GM23338 (cell line): ENCODE results near the gene KLHL22. TPM values are rescaled to one million over a fixed set of nuclear protein-coding genes. Genes with fewer than 3 reads are reported as not detected.

Experiments used
- ATAC-seq: fragments of 200-7000 bp; cut with Tn5 transposase; 3 replicates; pipeline ENCODE4 v1.9.1; 2020
- DNase-seq: peaks from one replicate; pipeline ENCODE4 v3.0.0-alpha.2; 2015; ENCODE audit warnings: low spot score
- H2AFZ ChIP-seq: fragments of 200-600 bp; sonication (generic); 2 replicates; pipeline ENCODE4 v1.8.0; 2016; ENCODE audit warnings: antibody characterized with exemption, mild to moderate bottlenecking, moderate library complexity
- H3F3A ChIP-seq: fragments of 200-600 bp; sonication (generic); replicated peaks from 2 replicates; pipeline ENCODE4 v1.8.0; 2017; ENCODE audit warnings: antibody characterized with exemption, mixed run types, low read depth
- H3K27ac ChIP-seq: fragments of 200-600 bp; sonication (generic); 2 replicates; pipeline ENCODE4 v1.6.1; 2016; ENCODE audit warnings: low read depth
- H3K27me3 ChIP-seq: fragments of 200-600 bp; sonication (generic); 2 replicates; pipeline ENCODE4 v1.8.0; 2016; ENCODE audit warnings: mild to moderate bottlenecking, mixed run types, moderate library complexity; ENCODE audit not compliant: insufficient read depth
- H3K36me3 ChIP-seq: fragments of 200-600 bp; sonication (generic); 2 replicates; pipeline ENCODE4 v1.8.0; 2016; ENCODE audit warnings: mild to moderate bottlenecking; ENCODE audit not compliant: insufficient read depth
- H3K4me1 ChIP-seq: fragments of 200-600 bp; sonication (generic); 2 replicates; pipeline ENCODE4 v1.8.0; 2016; ENCODE audit warnings: mild to moderate bottlenecking, moderate library complexity; ENCODE audit not compliant: insufficient read depth
- H3K4me2 ChIP-seq: fragments of 200-600 bp; sonication (generic); 2 replicates; pipeline ENCODE4 v1.7.1; 2017; ENCODE audit warnings: mixed run types
- H3K4me3 ChIP-seq: fragments of 200-600 bp; sonication (generic); 2 replicates; pipeline ENCODE4 v1.6.1; 2016; ENCODE audit warnings: mixed run types
- H3K79me2 ChIP-seq: fragments of 200-600 bp; sonication (generic); replicated peaks from 2 replicates; pipeline ENCODE4 v1.8.0; 2017; ENCODE audit warnings: mild to moderate bottlenecking; ENCODE audit not compliant: insufficient read depth
- H3K9me2 ChIP-seq: fragments of 200-600 bp; sonication (generic); 2 replicates; pipeline ENCODE4 v1.8.0; 2017; ENCODE audit not compliant: insufficient read depth
- H4K20me1 ChIP-seq: fragments of 200-600 bp; sonication (generic); replicated peaks from 2 replicates; pipeline ENCODE4 v1.8.0; 2017; ENCODE audit warnings: mild to moderate bottlenecking; ENCODE audit not compliant: insufficient read depth
- H3K27ac Mint-ChIP-seq: 2 replicates; pipeline ENCODE4 v1.8.0; 2020; ENCODE audit warnings: inconsistent platforms, mild to moderate bottlenecking, moderate library complexity, mixed read lengths
- H3K27me3 Mint-ChIP-seq: 3 replicates; pipeline ENCODE4 v1.8.0; 2022; ENCODE audit warnings: low read depth, mild to moderate bottlenecking, moderate library complexity, mixed read lengths, inconsistent platforms; ENCODE audit not compliant: insufficient read depth, poor library complexity
- H3K36me3 Mint-ChIP-seq: 3 replicates; pipeline ENCODE4 v1.8.0; 2021; ENCODE audit warnings: low read depth, mild to moderate bottlenecking, inconsistent platforms, moderate library complexity, mixed read lengths
- H3K4me1 Mint-ChIP-seq: 3 replicates; pipeline ENCODE4 v1.8.0; 2020; ENCODE audit warnings: mild to moderate bottlenecking, inconsistent platforms, mixed read lengths
- H3K4me3 Mint-ChIP-seq: 3 replicates; pipeline ENCODE4 v1.8.0; 2021; ENCODE audit warnings: moderate library complexity, mild to moderate bottlenecking, inconsistent platforms, mixed read lengths
- H3K9me3 Mint-ChIP-seq: 3 replicates; pipeline ENCODE4 v1.8.0; 2020; ENCODE audit warnings: moderate library complexity, mild to moderate bottlenecking, inconsistent platforms, mixed read lengths
- CREB1 ChIP-seq: fragments of 250-450 bp; sonication (Bioruptor Pico); IDR thresholded peaks from 2 replicates; pipeline ENCODE4 v1.5.0; 2020; ENCODE audit warnings: low read depth, mild to moderate bottlenecking, moderate library complexity
- CTCF ChIP-seq, 2 experiments: fragments of 200-600 bp in 1 of 2; sonication (generic) in 1 of 2; conservative IDR thresholded peaks; 2 replicates each; pipeline versions ENCODE4 v1.5.1 to v1.6.1; 2016 to 2017; ENCODE audit warnings: antibody characterized with exemption in 2 of 2, low read depth in 2 of 2, mild to moderate bottlenecking in 2 of 2, moderate library complexity in 1 of 2
- ETS1 ChIP-seq: IDR thresholded peaks from 2 replicates; pipeline ENCODE4 v1.6.1; 2016; ENCODE audit warnings: antibody characterized with exemption
- EZH2 ChIP-seq: fragments of 200-600 bp; sonication (generic); IDR thresholded peaks from one replicate; pipeline ENCODE4 v1.8.0; 2017; ENCODE audit warnings: antibody characterized with exemption, mild to moderate bottlenecking, low read depth; ENCODE audit not compliant: unreplicated experiment
- EZH2phosphoT487 ChIP-seq: fragments of 200-600 bp; sonication (generic); IDR thresholded peaks from one replicate; pipeline ENCODE4 v1.8.1; 2018; ENCODE audit warnings: antibody characterized with exemption; ENCODE audit not compliant: unreplicated experiment
- JUNB ChIP-seq: IDR thresholded peaks from one replicate; pipeline ENCODE4 v1.6.1; 2016; ENCODE audit warnings: antibody characterized with exemption; ENCODE audit not compliant: unreplicated experiment
- NANOG ChIP-seq: IDR thresholded peaks from 2 replicates; pipeline ENCODE4 v1.6.1; 2016; ENCODE audit warnings: antibody characterized with exemption, borderline replicate concordance
- POLR2AphosphoS5 ChIP-seq: IDR thresholded peaks from 2 replicates; pipeline ENCODE4 v1.6.1; 2016; ENCODE audit warnings: antibody characterized with exemption, low read depth
- REST ChIP-seq: IDR thresholded peaks from one replicate; pipeline ENCODE4 v1.6.1; 2018; ENCODE audit warnings: antibody characterized with exemption; ENCODE audit not compliant: unreplicated experiment
- STAT1 ChIP-seq: IDR thresholded peaks from one replicate; pipeline ENCODE4 v1.6.1; 2016; ENCODE audit warnings: antibody characterized with exemption; ENCODE audit not compliant: unreplicated experiment
- ZNF114 ChIP-seq: fragments of 250-450 bp; sonication (Bioruptor Pico); IDR thresholded peaks from 2 replicates; pipeline ENCODE4 v1.5.0; 2020; ENCODE audit warnings: mild to moderate bottlenecking, moderate library complexity
- ZNF331 ChIP-seq: fragments of 250-450 bp; sonication (Bioruptor Pico); IDR thresholded peaks from 2 replicates; pipeline ENCODE4 v1.5.0; 2020; ENCODE audit warnings: low read depth, mild to moderate bottlenecking, moderate library complexity
- polyA plus RNA-seq: library from polyadenylated mRNA; unstranded; fragments of >200 nt; fragmentation: Nextera tagmentation; extraction: Ambion mirVana; gene quantifications from 2 replicates; pipeline ENCODE4 v1.2.1, GENCODE V29; 2016
- total RNA-seq: library from RNA; depleted of rRNA; stranded (reverse); fragments of >200 nt; shearing (Covaris generic); gene quantifications from 2 replicates; pipeline ENCODE4 v1.2.3, GENCODE V29; 2014
- TF ChIP-seq, protein P1 (sequence below): fragments of 250-450 bp; sonication (Bioruptor Pico); IDR thresholded peaks from 2 replicates; pipeline ENCODE4 v1.5.0; 2020; ENCODE audit warnings: mild to moderate bottlenecking, moderate library complexity

KLHL22 gene
- total and polyA plus RNA-seq, 2 experiments from 2014 or later = 2.4 to 16.0 TPM

- no peaks in the 10 kb centered on the region for H3F3A ChIP-seq
- no peak overlapping the region for H3K27ac ChIP-seq
- H3K4me1 ChIP-seq = no peaks in the 10 kb centered on the region
- H3K4me1 Mint-ChIP-seq = peaks cover 9% of the 10 kb centered on the region; the same call in 2 of the 3 replicates
- no peak overlapping the region for H3K4me3 ChIP-seq
- DNase-seq (no peak), ATAC-seq (no peak)
- no peak overlapping the region for H3K4me3 Mint-ChIP-seq
- no peaks in the 10 kb centered on the region for H3K9me2 ChIP-seq
- peaks cover 6% of the 10 kb centered on the region for H3K27me3 Mint-ChIP-seq
- H3K36me3 ChIP-seq = peaks cover 11% of the 10 kb centered on the region
- H3K79me2 ChIP-seq = peaks cover 34% of the 10 kb centered on the region
- no peak overlapping the region for H2AFZ ChIP-seq
- peaks cover 4% of the 10 kb centered on the region; the same call in 1 of the 2 replicates for H4K20me1 ChIP-seq
- no peak for TF ChIP-seq EZH2
- TF ChIP-seq CREB1 = no peak
- no peak for TF ChIP-seq POLR2AphosphoS5
- no peak for TF ChIP-seq JUNB
- no peak for TF ChIP-seq ZNF114 (CRISPR knock-in tag)
- no peak for TF ChIP-seq STAT1
- TF ChIP-seq ETS1 = no peak
- TF ChIP-seq NANOG = no peak
- TF ChIP-seq REST = no peak
- no peak for TF ChIP-seq EZH2phosphoT487
- no peak for TF ChIP-seq ZNF331 (CRISPR knock-in tag)
- TF ChIP-seq, protein P1, sequence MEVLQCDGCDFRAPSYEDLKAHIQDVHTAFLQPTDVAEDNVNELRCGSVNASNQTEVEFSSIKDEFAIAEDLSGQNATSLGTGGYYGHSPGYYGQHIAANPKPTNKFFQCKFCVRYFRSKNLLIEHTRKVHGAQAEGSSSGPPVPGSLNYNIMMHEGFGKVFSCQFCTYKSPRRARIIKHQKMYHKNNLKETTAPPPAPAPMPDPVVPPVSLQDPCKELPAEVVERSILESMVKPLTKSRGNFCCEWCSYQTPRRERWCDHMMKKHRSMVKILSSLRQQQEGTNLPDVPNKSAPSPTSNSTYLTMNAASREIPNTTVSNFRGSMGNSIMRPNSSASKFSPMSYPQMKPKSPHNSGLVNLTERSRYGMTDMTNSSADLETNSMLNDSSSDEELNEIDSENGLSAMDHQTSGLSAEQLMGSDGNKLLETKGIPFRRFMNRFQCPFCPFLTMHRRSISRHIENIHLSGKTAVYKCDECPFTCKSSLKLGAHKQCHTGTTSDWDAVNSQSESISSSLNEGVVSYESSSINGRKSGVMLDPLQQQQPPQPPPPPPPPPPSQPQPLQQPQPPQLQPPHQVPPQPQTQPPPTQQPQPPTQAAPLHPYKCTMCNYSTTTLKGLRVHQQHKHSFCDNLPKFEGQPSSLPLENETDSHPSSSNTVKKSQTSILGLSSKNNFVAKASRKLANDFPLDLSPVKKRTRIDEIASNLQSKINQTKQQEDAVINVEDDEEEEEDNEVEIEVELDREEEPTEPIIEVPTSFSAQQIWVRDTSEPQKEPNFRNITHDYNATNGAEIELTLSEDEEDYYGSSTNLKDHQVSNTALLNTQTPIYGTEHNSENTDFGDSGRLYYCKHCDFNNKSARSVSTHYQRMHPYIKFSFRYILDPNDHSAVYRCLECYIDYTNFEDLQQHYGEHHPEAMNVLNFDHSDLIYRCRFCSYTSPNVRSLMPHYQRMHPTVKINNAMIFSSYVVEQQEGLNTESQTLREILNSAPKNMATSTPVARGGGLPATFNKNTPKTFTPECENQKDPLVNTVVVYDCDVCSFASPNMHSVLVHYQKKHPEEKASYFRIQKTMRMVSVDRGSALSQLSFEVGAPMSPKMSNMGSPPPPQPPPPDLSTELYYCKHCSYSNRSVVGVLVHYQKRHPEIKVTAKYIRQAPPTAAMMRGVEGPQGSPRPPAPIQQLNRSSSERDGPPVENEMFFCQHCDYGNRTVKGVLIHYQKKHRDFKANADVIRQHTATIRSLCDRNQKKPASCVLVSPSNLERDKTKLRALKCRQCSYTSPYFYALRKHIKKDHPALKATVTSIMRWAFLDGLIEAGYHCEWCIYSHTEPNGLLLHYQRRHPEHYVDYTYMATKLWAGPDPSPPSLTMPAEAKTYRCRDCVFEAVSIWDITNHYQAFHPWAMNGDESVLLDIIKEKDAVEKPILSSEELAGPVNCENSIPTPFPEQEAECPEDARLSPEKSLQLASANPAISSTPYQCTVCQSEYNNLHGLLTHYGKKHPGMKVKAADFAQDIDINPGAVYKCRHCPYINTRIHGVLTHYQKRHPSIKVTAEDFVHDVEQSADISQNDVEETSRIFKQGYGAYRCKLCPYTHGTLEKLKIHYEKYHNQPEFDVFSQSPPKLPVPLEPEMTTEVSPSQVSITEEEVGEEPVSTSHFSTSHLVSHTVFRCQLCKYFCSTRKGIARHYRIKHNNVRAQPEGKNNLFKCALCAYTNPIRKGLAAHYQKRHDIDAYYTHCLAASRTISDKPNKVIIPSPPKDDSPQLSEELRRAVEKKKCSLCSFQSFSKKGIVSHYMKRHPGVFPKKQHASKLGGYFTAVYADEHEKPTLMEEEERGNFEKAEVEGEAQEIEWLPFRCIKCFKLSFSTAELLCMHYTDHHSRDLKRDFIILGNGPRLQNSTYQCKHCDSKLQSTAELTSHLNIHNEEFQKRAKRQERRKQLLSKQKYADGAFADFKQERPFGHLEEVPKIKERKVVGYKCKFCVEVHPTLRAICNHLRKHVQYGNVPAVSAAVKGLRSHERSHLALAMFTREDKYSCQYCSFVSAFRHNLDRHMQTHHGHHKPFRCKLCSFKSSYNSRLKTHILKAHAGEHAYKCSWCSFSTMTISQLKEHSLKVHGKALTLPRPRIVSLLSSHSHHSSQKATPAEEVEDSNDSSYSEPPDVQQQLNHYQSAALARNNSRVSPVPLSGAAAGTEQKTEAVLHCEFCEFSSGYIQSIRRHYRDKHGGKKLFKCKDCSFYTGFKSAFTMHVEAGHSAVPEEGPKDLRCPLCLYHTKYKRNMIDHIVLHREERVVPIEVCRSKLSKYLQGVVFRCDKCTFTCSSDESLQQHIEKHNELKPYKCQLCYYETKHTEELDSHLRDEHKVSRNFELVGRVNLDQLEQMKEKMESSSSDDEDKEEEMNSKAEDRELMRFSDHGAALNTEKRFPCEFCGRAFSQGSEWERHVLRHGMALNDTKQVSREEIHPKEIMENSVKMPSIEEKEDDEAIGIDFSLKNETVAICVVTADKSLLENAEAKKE (CRISPR knock-in tag) = no peak
- TF ChIP-seq CTCF (conservative IDR thresholded peaks at IDR 0.05; ENCODE audit: low read depth in 2 of 2) = no peak
- H3K27ac Mint-ChIP-seq = no peak overlapping the region
- peaks cover 54% of the 10 kb centered on the region for H3K36me3 Mint-ChIP-seq
- H3K27me3 ChIP-seq = no peaks in the 10 kb centered on the region
- no peaks in the 10 kb centered on the region for H3K9me3 Mint-ChIP-seq
- no peak overlapping the region for H3K4me2 ChIP-seq
Measured at GRCh38 chr22:20542736-20543135, 47.1 kb upstream of the KLHL22 start.
